NCI-H446 treated with DMSO at 0.1 percent for 48 hours (cell line): ENCODE results near the gene PCCA.
A peak's percentile ranks its signal among the peaks of the same experiment; 100 is the strongest.
"Not testable (repeated sequence)": the region's sequence is repeated elsewhere in the genome, so short reads cannot be mapped to it uniquely, and the experiment has no call there.

Experiments used
- DNase-seq: peaks from one replicate; lab custom pipeline; 2025; lab: John Stamatoyannopoulos, UW

The PCCA gene

DNA sequence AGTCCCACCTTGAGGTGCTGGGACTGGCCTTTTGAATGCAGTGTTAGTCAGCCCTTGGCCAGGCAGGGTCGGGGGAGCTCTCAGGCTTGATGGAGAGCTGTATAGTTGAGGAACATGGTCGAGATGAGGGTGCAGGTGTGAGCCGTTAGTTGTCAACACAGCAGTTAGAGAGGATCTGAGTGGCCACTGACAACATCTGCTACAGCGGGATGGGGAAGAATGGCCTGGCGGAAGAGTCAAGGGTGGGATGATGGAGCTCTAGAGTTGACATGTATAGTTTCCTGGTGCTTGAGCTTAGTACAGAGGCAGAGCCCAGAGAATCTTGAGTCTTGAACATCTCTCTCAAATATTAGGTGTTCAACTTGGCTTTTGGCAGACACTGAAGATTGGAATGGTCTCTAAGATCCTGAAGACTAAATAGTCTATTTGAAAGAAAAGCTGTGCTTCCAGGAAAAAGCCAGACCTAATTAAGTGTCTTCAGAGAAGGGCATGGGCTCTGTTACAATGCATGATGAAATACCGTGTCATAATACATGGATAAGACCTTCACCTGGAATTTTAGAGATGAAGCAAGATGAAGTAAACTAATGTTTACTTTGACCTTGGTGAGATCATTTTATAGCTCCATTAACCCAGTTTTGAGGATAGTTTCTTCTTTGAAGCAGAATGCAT lies 9.7 kb downstream of the PCCA start:
- no peak for DNase-seq

DNA sequence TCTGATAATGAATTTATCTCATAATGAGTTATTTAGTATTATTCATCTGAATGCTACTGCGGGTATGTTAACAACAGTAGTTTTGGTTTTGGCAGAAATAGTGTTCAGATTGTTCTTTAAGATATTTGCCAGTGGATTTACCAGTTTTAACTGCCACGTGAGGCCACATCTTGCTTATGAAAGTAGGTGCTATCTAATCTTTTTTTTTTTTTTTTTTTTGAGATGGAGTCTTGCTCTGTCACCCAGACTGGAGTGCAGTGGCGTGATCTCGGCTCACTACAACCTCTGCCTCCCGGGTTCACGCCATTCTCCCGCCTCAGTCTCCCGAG lies 10.2 kb downstream of the PCCA start:
- DNase-seq, result not testable (repeated sequence)

GRCh38 chr13:100100115-100100879 lies 11.4 kb downstream of the PCCA start:
- no peak for DNase-seq

DNA sequence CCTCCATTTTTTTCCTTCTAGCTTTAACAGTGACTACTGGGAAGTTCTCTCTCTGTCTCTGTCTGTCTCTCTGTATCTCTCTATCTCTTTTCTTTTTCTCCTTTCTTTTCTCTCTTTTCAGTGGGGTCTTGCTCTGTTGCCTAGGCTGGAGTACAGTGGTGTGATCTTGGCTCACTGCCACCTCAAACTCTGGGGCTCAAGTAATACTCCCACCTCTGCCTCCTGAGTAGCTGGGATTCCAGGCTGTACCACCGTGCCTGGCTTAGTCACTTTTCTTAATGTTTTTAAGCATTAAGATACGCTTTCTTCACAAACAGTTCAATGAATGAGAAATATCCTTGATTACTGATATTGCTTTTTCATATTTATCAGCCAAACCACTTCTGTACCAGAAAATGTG lies 13.1 kb downstream of the PCCA start:
- DNase-seq, result no peak

- no peak for DNase-seq
These were observed 17.1 kb downstream of the PCCA start for GRCh38 chr13:100106005-100106404.

DNA sequence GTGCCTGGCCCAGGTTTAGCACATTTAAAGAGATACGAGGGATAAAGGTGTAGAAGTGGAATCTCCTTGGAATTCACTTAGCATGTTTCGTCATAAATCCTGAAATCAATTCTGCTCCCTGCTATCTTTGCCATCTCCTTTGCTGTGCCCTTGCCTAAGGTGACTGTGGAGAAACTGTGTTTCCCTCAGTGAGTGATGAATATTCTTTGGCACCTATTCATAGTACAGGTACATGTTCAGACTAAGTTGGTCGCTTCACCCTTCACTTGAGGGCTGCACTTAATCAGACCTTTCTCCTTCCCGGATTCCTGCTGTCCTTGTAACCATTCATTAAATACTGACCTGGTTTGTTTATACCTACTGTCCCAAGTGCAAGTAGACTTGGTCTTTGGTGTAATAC lies 17.8 kb downstream of the PCCA start:
- DNase-seq, result no peak

GRCh38 chr13:100108913-100109507 lies 20.1 kb downstream of the PCCA start:
- no peak for DNase-seq

DNA sequence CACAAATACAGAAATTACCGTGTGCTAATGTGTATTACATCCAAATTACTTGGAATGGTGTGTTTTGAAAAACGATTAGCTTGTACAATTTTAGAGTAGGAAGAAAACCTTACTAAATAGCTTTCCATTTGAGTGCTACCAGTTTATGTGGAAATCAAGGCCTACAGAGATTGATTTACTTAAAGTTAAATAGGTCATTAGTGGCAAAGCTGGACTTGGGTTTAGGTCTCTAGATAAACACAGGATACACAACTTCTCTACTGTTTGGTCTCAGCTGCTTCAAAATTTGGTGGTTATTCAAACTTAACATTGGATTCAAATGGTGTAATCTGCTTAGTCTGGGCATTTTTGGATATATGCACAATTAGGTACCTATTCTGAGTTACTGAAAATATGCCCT lies 21.4 kb downstream of the PCCA start:
- DNase-seq, result no peak

- DNase-seq, result no peak
These were observed 23.4 kb downstream of the PCCA start for GRCh38 chr13:100112186-100112838.

DNA sequence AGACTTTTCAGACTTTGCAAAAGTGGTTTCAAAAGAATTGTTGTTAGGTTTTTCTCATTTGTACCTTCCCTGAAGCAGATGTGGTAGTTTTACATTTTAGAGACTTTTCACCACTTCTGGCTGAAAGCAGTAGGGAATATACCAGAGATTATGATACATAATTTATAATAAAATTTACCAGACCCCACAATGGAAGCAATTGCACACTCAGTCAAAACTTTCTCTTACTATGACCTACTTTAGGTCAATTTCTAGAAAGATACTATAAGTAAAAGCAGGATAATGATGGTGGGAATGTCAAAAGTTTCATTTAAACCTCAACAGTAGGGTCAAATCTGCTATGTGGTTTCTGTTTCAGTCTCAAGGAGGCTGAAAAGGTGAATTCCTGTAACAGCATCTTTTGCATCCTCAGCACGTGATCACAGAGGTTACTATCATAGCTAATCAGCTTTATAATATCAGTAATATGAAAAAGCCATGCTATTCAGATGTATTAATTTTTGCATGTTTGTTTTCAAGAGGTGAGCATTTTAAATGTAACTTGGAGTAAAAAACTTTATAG lies 26.9 kb downstream of the PCCA start:
- no peak for DNase-seq

DNA sequence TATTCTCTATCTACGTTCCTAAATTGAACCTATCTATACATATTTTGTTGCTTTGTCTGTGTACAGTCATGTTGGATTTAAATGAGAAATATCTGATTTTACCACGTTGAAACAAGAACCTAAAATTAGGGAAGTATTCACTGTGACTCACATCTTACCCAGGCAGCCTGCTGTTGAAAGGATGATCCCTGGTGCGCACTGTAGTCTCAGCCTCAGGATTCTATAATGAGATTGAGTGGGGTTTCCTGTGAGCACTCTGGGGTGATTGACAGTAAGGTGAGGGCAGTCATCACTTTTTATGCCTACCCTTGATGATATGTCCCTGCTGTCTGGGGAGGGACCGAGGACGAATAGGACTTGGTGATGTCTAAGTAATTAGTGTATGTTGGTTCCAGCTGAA lies 35.4 kb downstream of the PCCA start:
- DNase-seq, result no peak

DNA sequence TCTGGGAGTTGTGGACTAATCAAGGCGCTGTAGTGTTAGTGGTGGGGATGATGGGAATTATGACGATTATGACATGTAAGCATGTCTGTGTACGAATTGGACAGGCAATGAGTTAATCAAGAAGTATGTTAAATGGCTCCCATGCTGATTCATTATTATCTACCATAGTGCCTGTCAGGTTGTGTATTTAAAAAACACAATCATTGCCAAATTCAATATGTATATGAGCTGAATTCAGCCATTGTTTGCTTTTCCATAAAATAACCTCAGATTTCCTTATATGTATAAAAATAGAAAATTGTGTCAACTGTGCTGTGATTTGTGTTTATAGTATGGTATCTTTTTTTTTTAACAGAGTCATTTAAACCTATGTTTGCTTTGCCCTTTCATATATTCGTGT lies 37.1 kb downstream of the PCCA start:
- no peak for DNase-seq

- DNase-seq, result no peak
These were observed 39.5 kb downstream of the PCCA start for GRCh38 chr13:100128373-100128772.

DNA sequence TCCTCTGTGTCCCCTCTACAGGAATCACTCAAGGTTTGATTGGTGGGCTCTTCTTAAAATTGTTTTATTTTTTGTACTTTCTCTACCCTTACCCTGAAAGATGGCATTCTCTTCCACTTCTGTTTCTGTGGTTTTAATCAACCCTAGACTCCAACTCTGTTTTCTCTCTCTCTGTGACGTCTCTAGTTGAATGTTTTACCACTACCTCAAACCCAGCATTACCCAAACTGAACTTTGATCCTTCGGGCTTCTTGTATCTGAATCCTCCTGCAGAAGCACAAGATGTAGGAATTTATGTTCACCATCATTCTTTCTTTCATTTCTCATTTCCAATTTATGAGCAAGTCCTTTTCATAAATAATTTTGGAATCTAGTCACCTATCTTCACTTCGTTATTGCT lies 39.9 kb downstream of the PCCA start:
- no peak for DNase-seq

GRCh38 chr13:100129605-100130004 lies 40.7 kb downstream of the PCCA start:
- DNase-seq, result no peak

- peak; percentile 27 for DNase-seq
These were observed 41.2 kb downstream of the PCCA start for GRCh38 chr13:100130092-100130491.

GRCh38 chr13:100130930-100131511 lies 42.1 kb downstream of the PCCA start:
- no peak for DNase-seq

- DNase-seq, result no peak
These were observed 43.1 kb downstream of the PCCA start for GRCh38 chr13:100131863-100132574.

- DNase-seq, result no peak
These were observed 50.1 kb downstream of the PCCA start for GRCh38 chr13:100138859-100139491.

GRCh38 chr13:100139817-100140216 lies 50.9 kb downstream of the PCCA start:
- DNase-seq, result no peak

DNA sequence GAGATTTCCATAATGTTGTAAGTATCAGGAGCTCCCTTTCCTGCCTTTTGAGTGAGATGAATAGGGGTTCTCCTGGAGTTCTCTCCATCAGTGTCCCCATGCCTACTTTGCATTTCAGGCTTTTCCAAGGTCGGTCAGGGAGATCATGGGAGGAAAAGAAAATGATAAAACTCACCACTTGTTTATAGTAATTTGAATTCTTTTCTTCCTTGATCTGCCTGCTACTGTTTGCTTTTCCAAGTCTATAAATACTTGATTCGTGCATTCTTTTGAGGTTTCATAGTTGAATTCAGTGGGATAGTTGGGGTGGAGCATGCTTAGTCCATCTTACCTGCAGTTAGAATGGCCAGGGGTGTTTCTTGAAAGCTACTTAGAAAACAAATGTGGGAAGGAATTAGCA lies 51.5 kb downstream of the PCCA start:
- DNase-seq, result no peak
